Fibroblast of pulmonary artery (primary cell): ENCODE results near the gene ANO10.
"Not testable (repeated sequence)": the region's sequence is repeated elsewhere in the genome, so short reads cannot be mapped to it uniquely, and the experiment has no call there.

ENCODE experiments used
- DNase-seq: peaks from one replicate; pipeline ENCODE4 v3.0.0-alpha.2; 2010; ENCODE audit warnings: low read depth
- H3K4me3 ChIP-seq: replicated peaks from 2 replicates; pipeline ENCODE4 v1.5.1; 2011; ENCODE audit warnings: low read depth, mild to moderate bottlenecking, control low read depth, low read length, moderate library complexity
- TF ChIP-seq, protein P1 (sequence below): IDR thresholded peaks from 2 replicates; pipeline ENCODE4 v1.5.1; 2011; ENCODE audit warnings: mild to moderate bottlenecking, control low read depth, low read length, inconsistent platforms; ENCODE audit errors: missing control alignments

ANO10 gene

DNA sequence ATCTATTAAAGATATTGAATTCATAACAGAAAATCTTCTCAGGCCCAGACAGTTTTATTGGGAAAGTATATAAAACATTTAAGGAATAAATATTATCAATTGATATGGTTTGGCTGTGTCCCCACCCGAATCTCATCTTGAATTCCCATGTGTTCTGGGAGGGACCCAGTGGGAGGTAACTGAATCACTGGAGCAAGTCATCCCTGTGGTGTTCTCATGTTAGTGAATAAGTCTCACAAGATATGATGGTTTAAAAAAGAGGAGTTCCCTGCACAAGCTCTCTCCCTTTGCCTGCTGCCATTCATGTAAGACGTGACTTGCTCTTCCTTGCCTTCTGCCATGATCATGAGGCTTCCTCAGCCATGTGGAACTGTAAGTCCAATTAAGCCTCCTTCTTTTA is 160.5 kb downstream of the ANO10 start:
- no peak for DNase-seq
- TF ChIP-seq, protein P1, sequence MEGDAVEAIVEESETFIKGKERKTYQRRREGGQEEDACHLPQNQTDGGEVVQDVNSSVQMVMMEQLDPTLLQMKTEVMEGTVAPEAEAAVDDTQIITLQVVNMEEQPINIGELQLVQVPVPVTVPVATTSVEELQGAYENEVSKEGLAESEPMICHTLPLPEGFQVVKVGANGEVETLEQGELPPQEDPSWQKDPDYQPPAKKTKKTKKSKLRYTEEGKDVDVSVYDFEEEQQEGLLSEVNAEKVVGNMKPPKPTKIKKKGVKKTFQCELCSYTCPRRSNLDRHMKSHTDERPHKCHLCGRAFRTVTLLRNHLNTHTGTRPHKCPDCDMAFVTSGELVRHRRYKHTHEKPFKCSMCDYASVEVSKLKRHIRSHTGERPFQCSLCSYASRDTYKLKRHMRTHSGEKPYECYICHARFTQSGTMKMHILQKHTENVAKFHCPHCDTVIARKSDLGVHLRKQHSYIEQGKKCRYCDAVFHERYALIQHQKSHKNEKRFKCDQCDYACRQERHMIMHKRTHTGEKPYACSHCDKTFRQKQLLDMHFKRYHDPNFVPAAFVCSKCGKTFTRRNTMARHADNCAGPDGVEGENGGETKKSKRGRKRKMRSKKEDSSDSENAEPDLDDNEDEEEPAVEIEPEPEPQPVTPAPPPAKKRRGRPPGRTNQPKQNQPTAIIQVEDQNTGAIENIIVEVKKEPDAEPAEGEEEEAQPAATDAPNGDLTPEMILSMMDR: no peak

DNA sequence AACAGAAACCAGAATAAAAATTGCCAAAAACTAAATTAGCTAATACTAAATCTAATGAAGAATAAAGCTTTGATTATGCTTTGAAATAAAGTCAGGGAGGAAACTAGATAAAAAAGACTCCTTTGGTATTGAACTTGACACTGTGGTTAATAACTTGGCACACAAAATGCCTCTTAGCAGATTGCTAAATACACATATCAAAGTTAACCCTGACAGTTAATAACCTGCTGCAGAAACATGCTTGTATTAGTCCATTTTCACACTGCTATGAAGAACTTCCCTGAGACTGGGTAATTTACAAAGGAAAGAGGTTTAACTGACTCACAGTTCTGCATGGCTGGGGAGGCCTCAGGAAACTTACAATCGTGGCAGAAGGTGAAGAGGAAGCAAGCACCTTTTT is 164.8 kb downstream of the ANO10 start:
- not testable (repeated sequence) for DNase-seq

More for the DNA sequence above, 160.5 kb downstream of the ANO10 start:
- no peak overlapping the region for H3K4me3 ChIP-seq

DNA sequence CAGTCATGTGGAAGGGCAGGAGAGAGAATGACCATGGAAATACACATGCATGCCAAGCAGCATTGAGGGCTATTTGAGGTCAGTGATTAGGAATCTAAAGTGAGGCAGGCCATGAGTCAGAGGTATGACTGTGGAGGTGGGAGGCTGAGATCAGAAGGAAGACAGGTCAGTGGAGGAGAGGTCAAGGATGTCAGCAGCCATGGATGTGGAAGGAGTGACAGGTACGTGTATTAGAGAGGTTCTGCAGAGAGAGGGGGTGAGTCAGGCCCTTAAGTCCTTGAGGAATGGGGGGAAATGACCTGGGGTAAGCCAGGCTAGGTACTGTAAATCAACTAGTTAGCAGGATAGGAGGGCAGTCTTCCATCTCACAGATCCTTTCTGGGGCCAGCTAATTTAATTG is 166.6 kb downstream of the ANO10 start:
- no peak overlapping the region for H3K4me3 ChIP-seq
- peak; percentile 41 for DNase-seq
- TF ChIP-seq, protein P1: no peak

More for the DNA sequence above, 164.8 kb downstream of the ANO10 start:
- not testable (repeated sequence) for H3K4me3 ChIP-seq

DNA sequence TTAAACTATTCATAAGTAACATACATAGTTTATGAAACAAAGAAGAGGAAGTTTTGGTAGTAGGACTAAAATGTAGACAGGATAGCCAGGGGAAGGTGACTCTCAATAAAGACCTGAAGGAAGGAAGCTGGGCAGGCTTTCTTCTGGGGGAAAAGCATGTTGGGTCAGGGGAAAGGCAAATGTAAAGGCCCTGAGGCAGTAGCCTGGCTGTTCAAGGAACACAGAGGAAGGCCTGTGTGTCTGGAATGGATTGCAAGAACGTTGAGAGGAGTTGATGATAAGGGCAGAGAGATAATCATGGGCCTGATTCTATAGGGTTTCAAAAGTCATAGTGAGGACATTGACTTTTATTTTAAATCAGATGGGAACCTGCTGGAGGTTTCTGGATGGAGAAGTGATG is 167.8 kb downstream of the ANO10 start:
- no peak for DNase-seq
- no peak overlapping the region for H3K4me3 ChIP-seq
- TF ChIP-seq, protein P1: no peak

- TF ChIP-seq, protein P1: no peak
- DNase-seq: no peak
- H3K4me3 ChIP-seq: no peak overlapping the region
These were observed 170.0 kb downstream of the ANO10 start for GRCh38 chr3:43451670-43452254.

DNA sequence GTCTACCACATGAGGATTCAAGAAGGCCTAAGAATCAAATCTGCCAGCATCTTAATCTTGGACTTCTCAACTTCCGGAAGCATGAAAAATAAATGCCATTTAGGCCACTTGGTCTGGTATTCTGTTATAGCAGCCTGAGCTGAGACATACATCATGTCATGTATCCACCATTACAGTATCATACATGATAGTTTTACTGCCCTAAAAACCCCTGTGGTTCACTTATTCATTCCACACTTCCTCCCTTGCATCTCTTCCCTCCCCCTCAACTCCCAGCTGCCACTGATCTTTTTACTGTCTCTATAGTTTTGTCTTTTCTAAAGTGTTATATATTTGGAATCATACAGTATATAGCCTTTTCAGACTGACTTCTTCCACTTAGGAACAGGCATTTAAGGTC is 173.7 kb downstream of the ANO10 start:
- DNase-seq: no peak
- TF ChIP-seq, protein P1: no peak
- no peak overlapping the region for H3K4me3 ChIP-seq

DNA sequence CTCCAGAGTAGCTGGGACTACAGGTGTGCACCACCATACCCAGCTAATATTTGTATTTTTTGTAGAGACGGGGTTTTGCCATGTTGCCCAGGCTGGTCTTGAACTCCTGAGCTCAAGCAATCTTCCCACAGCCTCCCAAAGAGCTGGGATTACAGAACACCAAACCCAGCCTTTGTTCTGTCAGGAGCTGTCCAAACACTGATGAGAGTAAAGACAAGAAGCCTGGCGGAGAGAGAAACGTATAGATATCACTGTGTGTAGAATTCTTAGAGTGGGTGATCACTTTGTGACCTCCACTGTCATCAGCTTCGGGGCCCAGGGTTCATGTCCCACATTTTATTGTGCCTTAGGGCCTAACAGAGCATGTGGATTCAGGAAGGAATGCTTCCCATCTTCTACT is 176.0 kb downstream of the ANO10 start:
- DNase-seq: no peak
- H3K4me3 ChIP-seq: no peak overlapping the region
- TF ChIP-seq, protein P1: no peak
